HepG2 (cell line): ENCODE data around the gene SLA2. TPM values are rescaled to one million over a fixed set of nuclear protein-coding genes. Genes with fewer than 3 reads are reported as not detected.

Source experiments
- AHR ChIP-seq: IDR thresholded peaks from 2 replicates; pipeline ENCODE4 v1.6.1; 2018; ENCODE audit warnings: missing genetic modification reagents, missing compliant biosample characterization
- BORCS8-MEF2B ChIP-seq: sonication (generic); formaldehyde crosslinking; IDR thresholded peaks from 2 replicates; pipeline ENCODE4 v1.8.0; 2022; ENCODE audit warnings: mild to moderate bottlenecking, missing genetic modification reagents
- CC2D1A ChIP-seq: sonication (generic); formaldehyde crosslinking; IDR thresholded peaks from 2 replicates; pipeline ENCODE4 v1.8.1; 2023; ENCODE audit warnings: mild to moderate bottlenecking, missing genetic modification reagents
- HDAC6 ChIP-seq: fragments of 200-600 bp; sonication (generic); IDR thresholded peaks from 2 replicates; pipeline ENCODE4 v1.7.0; 2017; ENCODE audit warnings: mild to moderate bottlenecking, antibody characterized with exemption, low read length, low read depth
- HOXA9 ChIP-seq: sonication (generic); formaldehyde crosslinking; IDR thresholded peaks from 2 replicates; pipeline ENCODE4 v1.8.1; 2022; ENCODE audit warnings: missing genetic modification reagents, mild to moderate bottlenecking, moderate library complexity, borderline replicate concordance
- NCOA1 ChIP-seq: sonication (generic); formaldehyde crosslinking; IDR thresholded peaks from 2 replicates; pipeline ENCODE4 v1.9.0; 2021; ENCODE audit warnings: missing genetic modification reagents
- RBM22 ChIP-seq: fragments of 200-400 bp; formaldehyde crosslinking; optimal IDR thresholded peaks from 2 replicates; pipeline ENCODE3; 2017; ENCODE audit warnings: mild to moderate bottlenecking, low read length, moderate library complexity
- SIN3B ChIP-seq: fragments of 150-350 bp; IDR thresholded peaks from 2 replicates; pipeline ENCODE4 v1.6.1; 2014; ENCODE audit warnings: low read length
- WIZ ChIP-seq: sonication (generic); formaldehyde crosslinking; IDR thresholded peaks from 2 replicates; pipeline ENCODE4 v1.5.1; 2020; ENCODE audit warnings: mild to moderate bottlenecking, missing genetic modification reagents
- ZFP36L1 ChIP-seq: sonication (generic); formaldehyde crosslinking; IDR thresholded peaks from 2 replicates; pipeline ENCODE4 v1.8.0; 2022; ENCODE audit warnings: mild to moderate bottlenecking, missing genetic modification reagents, moderate library complexity
- ZNF556 ChIP-seq: sonication (generic); formaldehyde crosslinking; IDR thresholded peaks from 2 replicates; pipeline ENCODE4 v1.4.0; 2020; ENCODE audit warnings: mild to moderate bottlenecking, missing genetic modification reagents, borderline replicate concordance
- ZNF883 ChIP-seq: sonication (generic); formaldehyde crosslinking; IDR thresholded peaks from 2 replicates; pipeline ENCODE4 v1.5.1; 2020; ENCODE audit warnings: mild to moderate bottlenecking, missing genetic modification reagents; ENCODE audit errors: not compliant biosample characterization
- polyA plus RNA-seq, 8 experiments: library from polyadenylated mRNA; depleted of rRNA in 3 of 8; stranded (reverse) in 7 of 8; unstranded in 1 of 8; fragments of >200 nt; fragmentation: Illumina TruSeq in 4 of 8; extraction: Trizol in 4 of 8; gene quantifications; 2 replicates each; pipeline versions ENCODE4 v1.2.1 to v1.2.3, GENCODE V29; 2011 to 2016; ENCODE audit warnings: low read depth in 4 of 8, missing spikeins in 1 of 8, mixed read lengths in 1 of 8; ENCODE audit not compliant: insufficient read depth in 1 of 8
- total RNA-seq, 5 experiments: library from RNA; depleted of rRNA; stranded (reverse); fragments of >200 nt; fragmentation: Illumina TruSeq; extraction: Trizol; gene quantifications; 2 replicates each; pipeline ENCODE4 v1.2.3, GENCODE V29; 2016; ENCODE audit warnings: low read depth in 1 of 5
- TF ChIP-seq, protein P1 (sequence below): sonication (generic); formaldehyde crosslinking; IDR thresholded peaks from 2 replicates; pipeline ENCODE4 v1.4.0; 2020; ENCODE audit warnings: mild to moderate bottlenecking, missing genetic modification reagents
- TF ChIP-seq, protein P2 (sequence below): sonication (generic); formaldehyde crosslinking; IDR thresholded peaks from 2 replicates; pipeline ENCODE4 v1.4.0; 2020; ENCODE audit warnings: mild to moderate bottlenecking, missing genetic modification reagents
- TF ChIP-seq, protein P3 (sequence below): sonication (generic); formaldehyde crosslinking; IDR thresholded peaks from 2 replicates; pipeline ENCODE4 v1.5.0; 2020; ENCODE audit warnings: missing genetic modification reagents, mild to moderate bottlenecking, borderline replicate concordance
- TF ChIP-seq, protein P4 (sequence below): sonication (generic); formaldehyde crosslinking; IDR thresholded peaks from 2 replicates; pipeline ENCODE4 v1.5.1; 2020; ENCODE audit warnings: mild to moderate bottlenecking, missing genetic modification reagents, moderate library complexity

SLA2 gene
- total and polyA plus RNA-seq, 2 of the 13 experiments (the other 11 are each of a cell fraction or from before 2014, with no cell fraction given): 1.6 to 3.6 TPM

DNA sequence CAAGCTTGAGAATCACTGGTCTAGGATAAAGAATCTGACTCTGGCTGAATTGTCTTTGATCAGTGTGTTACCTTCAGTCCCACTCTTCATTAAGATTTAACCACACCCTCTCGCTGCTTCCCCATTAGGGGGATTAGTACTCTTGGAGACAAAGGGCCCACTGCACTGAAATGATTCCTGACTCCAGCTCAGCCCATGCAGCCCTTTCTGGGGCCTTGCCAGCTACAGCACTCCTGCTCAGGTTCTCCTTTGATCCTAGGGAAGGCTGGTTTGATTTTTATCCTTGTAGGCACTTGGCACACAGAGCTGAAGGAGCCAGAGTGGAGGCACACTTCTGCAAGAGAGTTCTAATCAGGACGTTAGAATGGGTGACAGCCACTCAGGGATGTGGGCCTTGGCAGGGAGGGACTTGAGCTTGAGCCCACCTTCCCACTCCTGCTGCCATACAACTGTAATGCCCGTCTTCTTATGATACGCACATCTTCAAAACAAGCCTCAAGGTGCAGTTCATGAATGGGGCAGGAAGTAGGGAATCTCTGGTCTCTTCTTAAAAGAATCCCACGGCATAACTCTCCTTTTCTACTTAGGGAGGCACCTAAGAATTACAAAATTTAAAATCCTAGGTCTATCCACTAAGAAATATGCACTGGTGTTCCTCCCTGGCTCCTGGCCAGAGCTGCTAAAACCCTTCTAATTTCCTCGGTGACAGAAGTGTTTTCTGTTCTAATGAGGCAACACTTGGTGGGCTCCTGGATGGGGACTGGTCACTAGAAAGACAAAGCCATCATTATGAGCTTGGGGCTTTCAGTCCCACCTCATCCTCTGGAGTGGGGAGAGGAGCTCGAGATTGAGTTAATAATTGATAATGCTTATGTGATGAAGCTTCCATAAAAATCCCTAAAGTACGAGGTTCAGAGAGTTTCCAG is 1.5 kb upstream of the SLA2 start (continued):
- TF ChIP-seq, protein P1, sequence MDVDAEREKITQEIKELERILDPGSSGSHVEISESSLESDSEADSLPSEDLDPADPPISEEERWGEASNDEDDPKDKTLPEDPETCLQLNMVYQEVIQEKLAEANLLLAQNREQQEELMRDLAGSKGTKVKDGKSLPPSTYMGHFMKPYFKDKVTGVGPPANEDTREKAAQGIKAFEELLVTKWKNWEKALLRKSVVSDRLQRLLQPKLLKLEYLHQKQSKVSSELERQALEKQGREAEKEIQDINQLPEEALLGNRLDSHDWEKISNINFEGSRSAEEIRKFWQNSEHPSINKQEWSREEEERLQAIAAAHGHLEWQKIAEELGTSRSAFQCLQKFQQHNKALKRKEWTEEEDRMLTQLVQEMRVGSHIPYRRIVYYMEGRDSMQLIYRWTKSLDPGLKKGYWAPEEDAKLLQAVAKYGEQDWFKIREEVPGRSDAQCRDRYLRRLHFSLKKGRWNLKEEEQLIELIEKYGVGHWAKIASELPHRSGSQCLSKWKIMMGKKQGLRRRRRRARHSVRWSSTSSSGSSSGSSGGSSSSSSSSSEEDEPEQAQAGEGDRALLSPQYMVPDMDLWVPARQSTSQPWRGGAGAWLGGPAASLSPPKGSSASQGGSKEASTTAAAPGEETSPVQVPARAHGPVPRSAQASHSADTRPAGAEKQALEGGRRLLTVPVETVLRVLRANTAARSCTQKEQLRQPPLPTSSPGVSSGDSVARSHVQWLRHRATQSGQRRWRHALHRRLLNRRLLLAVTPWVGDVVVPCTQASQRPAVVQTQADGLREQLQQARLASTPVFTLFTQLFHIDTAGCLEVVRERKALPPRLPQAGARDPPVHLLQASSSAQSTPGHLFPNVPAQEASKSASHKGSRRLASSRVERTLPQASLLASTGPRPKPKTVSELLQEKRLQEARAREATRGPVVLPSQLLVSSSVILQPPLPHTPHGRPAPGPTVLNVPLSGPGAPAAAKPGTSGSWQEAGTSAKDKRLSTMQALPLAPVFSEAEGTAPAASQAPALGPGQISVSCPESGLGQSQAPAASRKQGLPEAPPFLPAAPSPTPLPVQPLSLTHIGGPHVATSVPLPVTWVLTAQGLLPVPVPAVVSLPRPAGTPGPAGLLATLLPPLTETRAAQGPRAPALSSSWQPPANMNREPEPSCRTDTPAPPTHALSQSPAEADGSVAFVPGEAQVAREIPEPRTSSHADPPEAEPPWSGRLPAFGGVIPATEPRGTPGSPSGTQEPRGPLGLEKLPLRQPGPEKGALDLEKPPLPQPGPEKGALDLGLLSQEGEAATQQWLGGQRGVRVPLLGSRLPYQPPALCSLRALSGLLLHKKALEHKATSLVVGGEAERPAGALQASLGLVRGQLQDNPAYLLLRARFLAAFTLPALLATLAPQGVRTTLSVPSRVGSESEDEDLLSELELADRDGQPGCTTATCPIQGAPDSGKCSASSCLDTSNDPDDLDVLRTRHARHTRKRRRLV (CRISPR knock-in tag): no peak
- TF ChIP-seq NCOA1 (CRISPR knock-in tag) (no peak), ZNF883 (CRISPR knock-in tag) (no peak), WIZ (CRISPR knock-in tag) (no peak), SIN3B (no peak), BORCS8-MEF2B (CRISPR knock-in tag) (peak; percentile 39; the same call in 1 of the 2 replicates), ZFP36L1 (CRISPR knock-in tag) (0 out of 2 replicates have a peak, but pooled peaks have one; percentile 19), CC2D1A (CRISPR knock-in tag) (0 out of 2 replicates have a peak, but pooled peaks have one; percentile 64), RBM22 (no peak), HDAC6 (no peak), HOXA9 (CRISPR knock-in tag) (no peak), AHR (no peak; the same call in 1 of the 2 replicates), ZNF556 (no peak)
- TF ChIP-seq, protein P2, sequence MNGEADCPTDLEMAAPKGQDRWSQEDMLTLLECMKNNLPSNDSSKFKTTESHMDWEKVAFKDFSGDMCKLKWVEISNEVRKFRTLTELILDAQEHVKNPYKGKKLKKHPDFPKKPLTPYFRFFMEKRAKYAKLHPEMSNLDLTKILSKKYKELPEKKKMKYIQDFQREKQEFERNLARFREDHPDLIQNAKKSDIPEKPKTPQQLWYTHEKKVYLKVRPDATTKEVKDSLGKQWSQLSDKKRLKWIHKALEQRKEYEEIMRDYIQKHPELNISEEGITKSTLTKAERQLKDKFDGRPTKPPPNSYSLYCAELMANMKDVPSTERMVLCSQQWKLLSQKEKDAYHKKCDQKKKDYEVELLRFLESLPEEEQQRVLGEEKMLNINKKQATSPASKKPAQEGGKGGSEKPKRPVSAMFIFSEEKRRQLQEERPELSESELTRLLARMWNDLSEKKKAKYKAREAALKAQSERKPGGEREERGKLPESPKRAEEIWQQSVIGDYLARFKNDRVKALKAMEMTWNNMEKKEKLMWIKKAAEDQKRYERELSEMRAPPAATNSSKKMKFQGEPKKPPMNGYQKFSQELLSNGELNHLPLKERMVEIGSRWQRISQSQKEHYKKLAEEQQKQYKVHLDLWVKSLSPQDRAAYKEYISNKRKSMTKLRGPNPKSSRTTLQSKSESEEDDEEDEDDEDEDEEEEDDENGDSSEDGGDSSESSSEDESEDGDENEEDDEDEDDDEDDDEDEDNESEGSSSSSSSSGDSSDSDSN: peak; percentile 45; the same call in 1 of the 2 replicates
- TF ChIP-seq, protein P3, sequence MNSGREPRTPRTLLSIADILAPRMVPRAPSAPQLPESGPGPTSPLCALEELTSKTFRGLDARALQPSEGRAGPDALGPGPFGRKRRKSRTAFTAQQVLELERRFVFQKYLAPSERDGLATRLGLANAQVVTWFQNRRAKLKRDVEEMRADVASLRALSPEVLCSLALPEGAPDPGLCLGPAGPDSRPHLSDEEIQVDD (CRISPR knock-in tag): no peak
- TF ChIP-seq, protein P4, sequence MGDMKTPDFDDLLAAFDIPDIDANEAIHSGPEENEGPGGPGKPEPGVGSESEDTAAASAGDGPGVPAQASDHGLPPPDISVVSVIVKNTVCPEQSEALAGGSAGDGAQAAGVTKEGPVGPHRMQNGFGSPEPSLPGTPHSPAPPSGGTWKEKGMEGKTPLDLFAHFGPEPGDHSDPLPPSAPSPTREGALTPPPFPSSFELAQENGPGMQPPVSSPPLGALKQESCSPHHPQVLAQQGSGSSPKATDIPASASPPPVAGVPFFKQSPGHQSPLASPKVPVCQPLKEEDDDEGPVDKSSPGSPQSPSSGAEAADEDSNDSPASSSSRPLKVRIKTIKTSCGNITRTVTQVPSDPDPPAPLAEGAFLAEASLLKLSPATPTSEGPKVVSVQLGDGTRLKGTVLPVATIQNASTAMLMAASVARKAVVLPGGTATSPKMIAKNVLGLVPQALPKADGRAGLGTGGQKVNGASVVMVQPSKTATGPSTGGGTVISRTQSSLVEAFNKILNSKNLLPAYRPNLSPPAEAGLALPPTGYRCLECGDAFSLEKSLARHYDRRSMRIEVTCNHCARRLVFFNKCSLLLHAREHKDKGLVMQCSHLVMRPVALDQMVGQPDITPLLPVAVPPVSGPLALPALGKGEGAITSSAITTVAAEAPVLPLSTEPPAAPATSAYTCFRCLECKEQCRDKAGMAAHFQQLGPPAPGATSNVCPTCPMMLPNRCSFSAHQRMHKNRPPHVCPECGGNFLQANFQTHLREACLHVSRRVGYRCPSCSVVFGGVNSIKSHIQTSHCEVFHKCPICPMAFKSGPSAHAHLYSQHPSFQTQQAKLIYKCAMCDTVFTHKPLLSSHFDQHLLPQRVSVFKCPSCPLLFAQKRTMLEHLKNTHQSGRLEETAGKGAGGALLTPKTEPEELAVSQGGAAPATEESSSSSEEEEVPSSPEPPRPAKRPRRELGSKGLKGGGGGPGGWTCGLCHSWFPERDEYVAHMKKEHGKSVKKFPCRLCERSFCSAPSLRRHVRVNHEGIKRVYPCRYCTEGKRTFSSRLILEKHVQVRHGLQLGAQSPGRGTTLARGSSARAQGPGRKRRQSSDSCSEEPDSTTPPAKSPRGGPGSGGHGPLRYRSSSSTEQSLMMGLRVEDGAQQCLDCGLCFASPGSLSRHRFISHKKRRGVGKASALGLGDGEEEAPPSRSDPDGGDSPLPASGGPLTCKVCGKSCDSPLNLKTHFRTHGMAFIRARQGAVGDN: no peak
